Neural progenitor cell (in vitro differentiated cells): Measurements from ENCODE around the gene ANAPC15.

Experiments
- EZH2 ChIP-seq: fragments of 200-600 bp; sonication (generic); IDR thresholded peaks from 2 replicates; pipeline ENCODE4 v1.6.1; 2017; ENCODE audit warnings: antibody characterized with exemption, mild to moderate bottlenecking, moderate library complexity
- TF ChIP-seq, protein P1 (sequence below): fragments of 200-600 bp; sonication (generic); IDR thresholded peaks from 2 replicates; pipeline ENCODE4 v1.5.1; 2017; ENCODE audit warnings: antibody characterized with exemption, mild to moderate bottlenecking

DNA sequence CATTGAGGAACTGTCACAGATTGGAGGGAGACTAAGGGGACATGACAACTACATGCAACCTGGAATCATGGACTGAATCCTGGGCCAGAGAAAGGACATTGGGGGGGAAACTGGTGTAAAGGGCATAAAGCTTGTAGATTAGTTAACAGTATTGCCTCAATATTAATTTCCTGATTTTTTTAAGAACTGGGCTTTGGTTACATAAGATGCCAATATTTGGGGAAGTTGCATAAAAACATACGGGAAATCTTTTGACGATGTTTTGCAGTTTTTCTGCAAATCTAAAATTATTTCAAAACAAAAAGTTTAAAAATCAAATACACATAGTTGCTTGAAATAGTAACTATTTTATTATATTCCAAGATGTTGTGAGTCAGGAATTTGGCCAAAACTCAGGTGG lies 20.2 kb upstream of the ANAPC15 start:
- TF ChIP-seq EZH2 = no peak
- TF ChIP-seq, protein P1, sequence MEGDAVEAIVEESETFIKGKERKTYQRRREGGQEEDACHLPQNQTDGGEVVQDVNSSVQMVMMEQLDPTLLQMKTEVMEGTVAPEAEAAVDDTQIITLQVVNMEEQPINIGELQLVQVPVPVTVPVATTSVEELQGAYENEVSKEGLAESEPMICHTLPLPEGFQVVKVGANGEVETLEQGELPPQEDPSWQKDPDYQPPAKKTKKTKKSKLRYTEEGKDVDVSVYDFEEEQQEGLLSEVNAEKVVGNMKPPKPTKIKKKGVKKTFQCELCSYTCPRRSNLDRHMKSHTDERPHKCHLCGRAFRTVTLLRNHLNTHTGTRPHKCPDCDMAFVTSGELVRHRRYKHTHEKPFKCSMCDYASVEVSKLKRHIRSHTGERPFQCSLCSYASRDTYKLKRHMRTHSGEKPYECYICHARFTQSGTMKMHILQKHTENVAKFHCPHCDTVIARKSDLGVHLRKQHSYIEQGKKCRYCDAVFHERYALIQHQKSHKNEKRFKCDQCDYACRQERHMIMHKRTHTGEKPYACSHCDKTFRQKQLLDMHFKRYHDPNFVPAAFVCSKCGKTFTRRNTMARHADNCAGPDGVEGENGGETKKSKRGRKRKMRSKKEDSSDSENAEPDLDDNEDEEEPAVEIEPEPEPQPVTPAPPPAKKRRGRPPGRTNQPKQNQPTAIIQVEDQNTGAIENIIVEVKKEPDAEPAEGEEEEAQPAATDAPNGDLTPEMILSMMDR = no peak
